ENCODE measurements around the gene CCNF.
"Not testable (repeated sequence)": the region's sequence is repeated elsewhere in the genome, so short reads cannot be mapped to it uniquely, and the experiment has no call there.

Gene CCNF

DNA sequence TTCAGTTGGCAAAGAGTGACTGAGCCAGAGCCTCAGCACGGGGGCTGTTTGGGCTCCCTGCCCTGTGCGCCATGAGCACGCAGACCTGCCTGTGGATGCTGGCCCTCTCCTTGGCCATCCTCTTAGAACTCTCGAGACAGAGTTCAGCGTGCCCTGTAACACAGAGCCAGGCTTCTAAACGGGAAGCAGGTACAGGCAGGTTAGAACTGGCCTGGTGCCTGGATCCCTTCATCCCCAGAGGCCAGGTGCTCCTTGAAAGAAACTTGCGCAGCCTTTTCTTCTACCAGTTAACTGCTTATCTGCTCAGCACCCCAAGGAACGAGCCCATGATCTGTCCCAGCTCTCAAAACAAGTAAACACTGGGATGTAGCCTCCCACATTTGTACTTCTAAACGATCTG lies 6.9 kb downstream of the CCNF start:
- in situ Hi-C loops (cut with HindIII; ENCODE audit: low sequenced_read_pairs): no loop called here
- H3K4me3 ChIP-seq (ENCODE audit: low read depth, low read length): no peak overlapping the region
- TF ChIP-seq, protein P1, sequence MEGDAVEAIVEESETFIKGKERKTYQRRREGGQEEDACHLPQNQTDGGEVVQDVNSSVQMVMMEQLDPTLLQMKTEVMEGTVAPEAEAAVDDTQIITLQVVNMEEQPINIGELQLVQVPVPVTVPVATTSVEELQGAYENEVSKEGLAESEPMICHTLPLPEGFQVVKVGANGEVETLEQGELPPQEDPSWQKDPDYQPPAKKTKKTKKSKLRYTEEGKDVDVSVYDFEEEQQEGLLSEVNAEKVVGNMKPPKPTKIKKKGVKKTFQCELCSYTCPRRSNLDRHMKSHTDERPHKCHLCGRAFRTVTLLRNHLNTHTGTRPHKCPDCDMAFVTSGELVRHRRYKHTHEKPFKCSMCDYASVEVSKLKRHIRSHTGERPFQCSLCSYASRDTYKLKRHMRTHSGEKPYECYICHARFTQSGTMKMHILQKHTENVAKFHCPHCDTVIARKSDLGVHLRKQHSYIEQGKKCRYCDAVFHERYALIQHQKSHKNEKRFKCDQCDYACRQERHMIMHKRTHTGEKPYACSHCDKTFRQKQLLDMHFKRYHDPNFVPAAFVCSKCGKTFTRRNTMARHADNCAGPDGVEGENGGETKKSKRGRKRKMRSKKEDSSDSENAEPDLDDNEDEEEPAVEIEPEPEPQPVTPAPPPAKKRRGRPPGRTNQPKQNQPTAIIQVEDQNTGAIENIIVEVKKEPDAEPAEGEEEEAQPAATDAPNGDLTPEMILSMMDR (IDR thresholded peaks at IDR 0.05; ENCODE audit: low read depth, low read length, missing control alignments): no peak
- no peak for DNase-seq (ENCODE audit: low read depth)

DNA sequence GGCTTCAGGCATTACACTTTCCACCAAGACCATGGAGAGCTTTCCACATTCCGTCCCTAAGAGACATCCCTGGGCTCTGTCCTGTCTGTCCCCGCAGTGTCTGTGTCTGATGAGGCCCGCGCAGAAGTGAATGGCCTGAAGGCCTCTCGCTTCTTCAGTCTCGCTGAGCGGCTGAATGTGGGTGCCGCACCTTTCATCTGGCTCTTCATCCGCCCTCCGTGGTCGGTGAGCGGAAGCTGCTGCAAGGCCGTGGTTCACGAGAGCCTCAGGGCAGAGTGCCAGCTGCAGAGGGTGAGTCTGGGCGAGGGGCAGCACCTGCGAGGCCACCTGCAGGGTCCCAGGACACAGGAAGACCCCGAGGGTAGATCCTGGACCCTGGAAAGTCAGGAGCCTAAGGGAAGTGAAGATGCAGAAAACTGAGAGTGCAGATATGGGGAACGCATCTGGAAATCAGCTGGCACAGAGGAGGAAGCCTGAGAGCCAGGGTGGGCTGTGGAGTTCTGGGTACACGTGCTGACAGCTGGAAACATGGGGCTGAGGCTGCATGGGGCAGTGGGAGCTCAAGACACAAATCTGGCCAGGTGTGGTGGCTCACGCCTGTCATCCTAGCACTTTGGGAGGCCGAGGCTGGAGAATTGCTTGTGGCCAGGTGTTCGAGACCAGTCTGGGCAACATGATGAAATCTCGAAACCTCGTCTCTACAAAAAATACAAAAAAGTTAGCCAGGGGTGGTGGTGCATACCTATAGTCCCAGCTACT lies 8.0 kb downstream of the CCNF start:
- DNase-seq (ENCODE audit: low read depth): no peak
- in situ Hi-C loops (cut with HindIII; ENCODE audit: low sequenced_read_pairs): no loop called here
- TF ChIP-seq, protein P1 (IDR thresholded peaks at IDR 0.05; ENCODE audit: low read depth, low read length, missing control alignments): no peak
- no peak overlapping the region for H3K4me3 ChIP-seq (ENCODE audit: low read depth, low read length)

DNA sequence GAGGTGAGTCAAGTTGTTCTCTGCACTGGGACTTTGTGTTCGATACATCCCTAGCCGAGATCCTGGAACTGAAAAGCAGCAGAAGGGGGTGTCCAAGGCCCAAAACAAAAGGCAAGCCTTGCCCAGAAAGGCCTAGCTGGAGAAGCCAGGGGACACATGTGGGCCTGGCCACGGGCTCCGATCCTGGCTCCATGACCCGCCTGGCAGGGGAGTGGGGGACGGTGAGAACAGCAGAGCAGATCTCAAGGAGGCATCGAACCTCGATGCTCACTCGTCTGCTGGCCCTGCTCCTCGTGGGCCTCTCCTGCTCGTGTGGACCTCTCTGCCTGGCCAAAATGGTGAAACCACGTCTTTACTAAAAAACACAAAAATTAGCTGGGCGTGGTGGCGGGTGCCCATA lies 8.9 kb downstream of the CCNF start:
- no peak for DNase-seq (ENCODE audit: low read depth)
- TF ChIP-seq, protein P1 (IDR thresholded peaks at IDR 0.05; ENCODE audit: low read depth, low read length, missing control alignments): no peak
- in situ Hi-C loops (cut with HindIII; ENCODE audit: low sequenced_read_pairs): no loop called here
- no peak overlapping the region for H3K4me3 ChIP-seq (ENCODE audit: low read depth, low read length)

DNA sequence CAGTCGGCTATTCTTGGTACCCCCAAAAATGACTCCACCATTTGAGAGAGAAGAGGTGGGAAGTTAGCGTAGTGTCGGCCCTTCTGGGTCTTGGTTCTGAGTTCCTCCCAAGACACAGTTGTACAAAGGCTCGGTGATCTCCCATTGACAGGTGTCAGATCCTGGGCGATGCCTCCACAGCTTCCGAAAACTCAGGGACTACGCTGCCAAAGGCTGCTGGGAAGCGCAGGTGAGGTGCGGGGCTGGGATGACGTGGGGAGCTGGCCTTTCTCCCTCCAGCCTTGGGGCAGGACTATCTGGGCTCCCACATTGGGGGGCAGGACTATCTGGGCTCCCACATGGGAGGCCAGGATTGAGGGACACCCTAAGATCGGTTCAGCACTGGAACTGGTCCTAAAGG lies 10.4 kb downstream of the CCNF start:
- no peak for DNase-seq (ENCODE audit: low read depth)
- in situ Hi-C loops (cut with HindIII; ENCODE audit: low sequenced_read_pairs): no loop called here
- TF ChIP-seq, protein P1 (IDR thresholded peaks at IDR 0.05; ENCODE audit: low read depth, low read length, missing control alignments): no peak

DNA sequence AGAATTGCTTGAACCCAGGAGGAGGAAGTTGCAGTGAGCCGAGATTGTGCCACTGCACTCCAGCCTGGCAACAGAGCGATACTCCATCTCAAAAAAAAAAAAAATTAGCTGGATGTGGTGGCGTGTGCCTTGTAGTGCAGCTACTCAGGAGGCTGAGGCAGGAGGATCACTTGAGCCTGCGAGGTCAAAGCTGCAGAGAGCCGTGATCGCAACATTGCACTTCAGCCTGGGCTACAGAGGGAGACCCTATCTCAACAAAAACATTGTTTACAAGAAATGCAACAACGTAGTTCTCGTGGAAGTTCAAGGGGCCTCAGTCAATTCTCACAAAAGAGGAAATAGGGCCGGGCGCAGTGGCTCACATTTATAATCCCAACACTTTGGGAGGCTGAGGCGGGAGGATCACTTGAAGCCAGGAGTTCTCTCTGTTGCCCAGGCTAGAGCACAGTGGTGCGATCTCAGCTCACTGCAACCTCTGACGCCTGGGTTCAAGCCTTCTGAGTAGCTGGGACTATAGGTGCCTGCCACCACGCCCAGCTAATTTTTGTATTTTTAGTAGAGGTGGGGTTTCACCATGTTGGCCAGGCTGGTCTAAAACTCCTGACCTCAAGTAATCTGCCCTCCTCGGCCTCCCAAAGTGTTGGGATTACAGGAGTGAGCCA lies 12.0 kb downstream of the CCNF start:
- in situ Hi-C loops (cut with HindIII; ENCODE audit: low sequenced_read_pairs); DNase-seq (ENCODE audit: low read depth); H3K4me3 ChIP-seq (ENCODE audit: low read depth, low read length): not testable (repeated sequence)

More for the DNA sequence above, 10.4 kb downstream of the CCNF start:
- no peak overlapping the region for H3K4me3 ChIP-seq (ENCODE audit: low read depth, low read length)

DNA sequence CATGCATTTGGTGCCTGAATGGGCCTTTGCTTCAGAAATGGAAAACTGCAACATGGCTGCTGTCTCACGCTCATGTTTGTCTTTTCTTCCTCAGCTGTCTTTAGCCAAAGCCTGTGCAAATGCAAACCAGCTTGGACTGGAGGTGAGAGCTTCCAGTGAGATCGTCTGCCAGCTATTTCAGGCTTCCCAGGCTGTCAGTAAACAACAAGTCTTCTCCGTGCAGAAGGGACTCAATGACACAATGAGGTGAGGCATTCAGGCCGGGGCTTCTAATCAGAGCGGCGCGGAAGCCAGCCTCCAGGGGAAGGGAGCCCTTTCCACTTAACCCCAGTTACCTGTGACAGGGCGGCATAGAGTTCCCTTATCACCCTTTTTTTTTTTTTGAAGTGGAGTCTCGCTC lies 14.3 kb downstream of the CCNF start:
- TF ChIP-seq, protein P1 (IDR thresholded peaks at IDR 0.05; ENCODE audit: low read depth, low read length, missing control alignments): no peak
- no peak for DNase-seq (ENCODE audit: low read depth)
- in situ Hi-C loops (cut with HindIII; ENCODE audit: low sequenced_read_pairs): no loop called here
- no peak overlapping the region for H3K4me3 ChIP-seq (ENCODE audit: low read depth, low read length)

DNA sequence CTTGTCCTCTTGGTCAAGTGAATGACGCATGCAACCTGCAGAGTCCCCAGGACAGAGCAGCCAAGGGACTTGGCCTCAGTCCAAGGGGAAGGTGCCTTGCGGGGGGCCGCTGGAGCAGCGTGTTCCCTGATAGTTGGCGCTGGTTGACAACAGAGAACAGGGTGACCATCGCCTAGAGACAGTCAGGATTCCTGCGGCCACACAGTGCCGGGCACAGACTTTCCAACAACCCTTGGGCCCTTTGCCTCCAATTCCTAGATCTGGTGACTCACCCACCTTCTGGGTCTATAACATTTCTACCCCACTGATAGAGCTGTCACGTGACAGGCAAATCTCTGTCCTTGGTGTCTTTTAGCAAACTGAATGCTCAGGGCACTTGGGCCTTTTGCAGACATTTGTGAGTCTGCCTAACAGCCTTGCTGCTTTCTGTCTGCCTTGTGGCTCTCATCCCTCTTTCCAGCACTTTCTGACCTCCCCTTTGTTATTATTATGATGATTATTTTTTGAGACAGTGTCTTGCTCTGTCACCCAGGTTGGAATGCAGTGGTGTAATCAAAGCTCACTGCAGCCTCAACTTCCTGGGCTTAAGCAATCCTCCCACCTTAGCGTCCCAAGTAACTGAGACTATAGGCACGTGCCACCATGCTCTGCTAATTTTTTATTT lies 18.8 kb downstream of the CCNF start:
- H3K4me3 ChIP-seq (ENCODE audit: low read depth, low read length): no peak overlapping the region
- in situ Hi-C loops (cut with HindIII; ENCODE audit: low sequenced_read_pairs): no loop called here
- TF ChIP-seq, protein P1 (IDR thresholded peaks at IDR 0.05; ENCODE audit: low read depth, low read length, missing control alignments): no peak
- no peak for DNase-seq (ENCODE audit: low read depth)
